ENCODE data around the gene MCC.

Gene MCC

DNA sequence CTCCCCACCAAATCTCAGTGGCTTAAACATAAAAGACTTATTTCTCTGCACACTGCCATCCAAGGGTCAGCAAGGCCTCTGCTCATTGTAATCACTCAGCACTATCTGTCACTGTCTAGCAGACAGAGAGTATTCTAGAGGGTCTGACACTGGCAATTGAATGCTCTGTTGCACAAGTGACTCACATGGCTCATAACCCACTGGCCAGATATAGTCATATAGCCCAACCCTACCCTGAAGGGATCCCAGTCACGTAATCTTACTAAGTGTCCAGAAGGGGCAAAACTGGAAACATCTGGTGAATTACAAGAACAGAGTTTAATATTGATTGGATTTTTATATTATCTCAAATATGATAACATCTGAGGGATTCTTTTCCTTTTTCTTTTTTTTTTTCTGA lies 134.2 kb downstream of the MCC start:
- TF ChIP-seq ISL1 (CRISPR knock-in tag; IDR thresholded peaks at IDR 0.05) (no peak), ZNF70 (CRISPR knock-in tag; IDR thresholded peaks at IDR 0.05) (no peak), RARB (CRISPR knock-in tag; IDR thresholded peaks at IDR 0.05) (no peak), GLIS3 (CRISPR knock-in tag; IDR thresholded peaks at IDR 0.05) (no peak), PATZ1 (CRISPR knock-in tag; IDR thresholded peaks at IDR 0.05; ENCODE audit: borderline replicate concordance) (no peak), ZNF8 (CRISPR knock-in tag; IDR thresholded peaks at IDR 0.05) (no peak), ZC3H10 (CRISPR knock-in tag; IDR thresholded peaks at IDR 0.05) (no peak), ZFP30 (CRISPR knock-in tag; IDR thresholded peaks at IDR 0.05) (no peak), PPARA (CRISPR knock-in tag; IDR thresholded peaks at IDR 0.05; ENCODE audit: borderline replicate concordance) (no peak), SNAI2 (CRISPR knock-in tag; IDR thresholded peaks at IDR 0.05) (no peak), TOX (CRISPR knock-in tag; IDR thresholded peaks at IDR 0.05; ENCODE audit: borderline replicate concordance) (no peak)
- TF ChIP-seq, protein P1, sequence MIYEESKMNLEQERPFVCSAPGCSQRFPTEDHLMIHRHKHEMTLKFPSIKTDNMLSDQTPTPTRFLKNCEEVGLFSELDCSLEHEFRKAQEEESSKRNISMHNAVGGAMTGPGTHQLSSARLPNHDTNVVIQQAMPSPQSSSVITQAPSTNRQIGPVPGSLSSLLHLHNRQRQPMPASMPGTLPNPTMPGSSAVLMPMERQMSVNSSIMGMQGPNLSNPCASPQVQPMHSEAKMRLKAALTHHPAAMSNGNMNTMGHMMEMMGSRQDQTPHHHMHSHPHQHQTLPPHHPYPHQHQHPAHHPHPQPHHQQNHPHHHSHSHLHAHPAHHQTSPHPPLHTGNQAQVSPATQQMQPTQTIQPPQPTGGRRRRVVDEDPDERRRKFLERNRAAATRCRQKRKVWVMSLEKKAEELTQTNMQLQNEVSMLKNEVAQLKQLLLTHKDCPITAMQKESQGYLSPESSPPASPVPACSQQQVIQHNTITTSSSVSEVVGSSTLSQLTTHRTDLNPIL (CRISPR knock-in tag; IDR thresholded peaks at IDR 0.05; ENCODE audit: low read depth): no peak
- ATAC-seq: no peak; the same call in 2 of the 3 replicates

DNA sequence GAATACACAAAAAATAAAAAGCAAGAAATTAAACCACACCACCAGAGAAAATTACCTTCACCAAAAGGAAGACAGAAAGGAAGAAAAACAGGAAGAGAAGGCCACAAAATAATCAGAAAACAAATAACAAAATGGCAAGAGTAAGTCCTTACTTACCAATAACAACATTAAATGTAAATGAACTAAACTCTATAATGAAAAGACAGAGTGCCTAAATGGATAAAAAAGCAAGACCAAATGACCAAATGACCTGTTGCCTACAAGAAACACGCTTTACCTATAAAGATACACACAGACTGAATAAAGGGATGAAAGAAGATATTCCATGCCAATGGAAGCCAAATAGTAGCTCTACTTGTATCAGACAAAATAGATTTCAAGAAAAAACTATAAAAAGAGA lies 140.7 kb downstream of the MCC start:
- TF ChIP-seq ZNF8 (CRISPR knock-in tag; IDR thresholded peaks at IDR 0.05): no peak
- ATAC-seq: no peak

DNA sequence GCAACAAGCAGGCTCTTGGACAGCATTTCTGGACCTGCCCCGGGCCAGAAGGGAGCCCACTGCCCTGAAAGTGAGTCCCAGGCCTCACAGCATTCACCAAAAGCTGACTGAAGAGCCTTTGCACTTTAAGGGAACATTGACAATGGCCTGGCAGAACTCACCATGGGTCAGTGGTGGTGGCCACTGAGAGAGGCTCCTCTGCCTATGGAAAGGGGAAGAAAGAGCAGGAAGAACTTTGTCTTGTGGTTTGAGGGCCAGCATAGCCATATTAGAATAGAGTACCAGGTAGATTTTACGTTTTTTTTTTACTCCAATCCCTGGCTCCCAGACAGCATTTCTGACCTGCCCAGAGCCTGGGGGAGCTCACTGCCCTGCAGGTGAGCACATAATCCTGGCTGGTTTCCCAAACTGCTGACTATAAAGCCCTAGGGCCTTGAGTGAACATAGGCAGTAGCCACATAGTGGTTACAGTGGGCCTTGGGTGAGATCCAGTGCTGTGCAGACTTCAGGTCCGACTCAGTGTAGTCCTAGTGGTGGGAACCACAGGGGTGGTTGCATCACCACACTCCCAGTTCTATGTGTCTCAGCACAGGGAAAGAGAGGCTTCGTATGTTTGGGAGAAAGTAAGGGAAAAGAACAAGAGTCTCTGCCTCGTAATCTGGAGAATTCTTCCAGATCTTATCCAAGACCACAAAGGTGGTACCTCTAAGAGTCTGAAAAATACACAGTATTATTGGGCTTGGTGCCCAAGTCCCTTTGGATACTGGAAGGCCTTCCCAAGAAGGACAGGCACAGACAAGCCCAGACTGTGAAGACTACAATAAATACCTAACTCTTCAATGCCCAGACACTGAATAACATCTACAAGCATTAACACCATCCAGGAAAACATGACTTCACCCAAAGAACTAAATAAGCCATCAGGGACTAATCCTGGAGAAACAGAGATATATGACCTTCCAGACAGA lies 143.0 kb downstream of the MCC start:
- ATAC-seq: no peak

More for the DNA sequence above, 143.0 kb downstream of the MCC start:
- no peak for TF ChIP-seq TSHZ2 (CRISPR knock-in tag; IDR thresholded peaks at IDR 0.05)
- no peak for TF ChIP-seq RARB (CRISPR knock-in tag; IDR thresholded peaks at IDR 0.05)
- no peak for TF ChIP-seq CSRNP3 (CRISPR knock-in tag; IDR thresholded peaks at IDR 0.05)
- TF ChIP-seq GLIS3 (CRISPR knock-in tag; IDR thresholded peaks at IDR 0.05): no peak
- TF ChIP-seq, protein P1 (CRISPR knock-in tag; IDR thresholded peaks at IDR 0.05; ENCODE audit: low read depth): no peak
- no peak for TF ChIP-seq ESRRG (CRISPR knock-in tag; IDR thresholded peaks at IDR 0.05)
- no peak for TF ChIP-seq TOX (CRISPR knock-in tag; IDR thresholded peaks at IDR 0.05; ENCODE audit: borderline replicate concordance)
- no peak for TF ChIP-seq TCF4 (CRISPR knock-in tag; IDR thresholded peaks at IDR 0.05; ENCODE audit: borderline replicate concordance)
- no peak for TF ChIP-seq POU6F1 (CRISPR knock-in tag; IDR thresholded peaks at IDR 0.05; ENCODE audit: borderline replicate concordance, low read depth)
- TF ChIP-seq BACH2 (CRISPR knock-in tag; IDR thresholded peaks at IDR 0.05; ENCODE audit: borderline replicate concordance): no peak
- no peak for TF ChIP-seq ZFP3 (CRISPR knock-in tag; IDR thresholded peaks at IDR 0.05)
- TF ChIP-seq ZNF70 (CRISPR knock-in tag; IDR thresholded peaks at IDR 0.05): no peak
- no peak for TF ChIP-seq CSDC2 (CRISPR knock-in tag; IDR thresholded peaks at IDR 0.05)
- no peak for TF ChIP-seq ZFP30 (CRISPR knock-in tag; IDR thresholded peaks at IDR 0.05)
- no peak for TF ChIP-seq SNAI2 (CRISPR knock-in tag; IDR thresholded peaks at IDR 0.05)
- TF ChIP-seq OSR1 (CRISPR knock-in tag; IDR thresholded peaks at IDR 0.05): no peak
- no peak for TF ChIP-seq ZNF565 (CRISPR knock-in tag; conservative IDR thresholded peaks at IDR 0.05; ENCODE audit: low read depth)
- no peak for TF ChIP-seq ZNF8 (CRISPR knock-in tag; IDR thresholded peaks at IDR 0.05)
- TF ChIP-seq ZC3H10 (CRISPR knock-in tag; IDR thresholded peaks at IDR 0.05): no peak
- no peak for TF ChIP-seq ISL1 (CRISPR knock-in tag; IDR thresholded peaks at IDR 0.05)
